H9 (cell line): ENCODE results near the gene SYNGR1. TPM values are rescaled to one million over a fixed set of nuclear protein-coding genes. Genes with fewer than 3 reads are reported as not detected.
A peak's percentile ranks its signal among the peaks of the same experiment; 100 is the strongest.

ENCODE experiments used
- DNase-seq: peaks from one replicate; pipeline ENCODE4 v3.0.0-alpha.2; 2017
- H2AFZ ChIP-seq: one replicate; pipeline ENCODE4 v1.6.1; 2013; ENCODE audit warnings: mild to moderate bottlenecking, low read length, control low read depth, moderate library complexity
- H2AK5ac ChIP-seq: 2 replicates; pipeline ENCODE4 v1.6.1; 2013; ENCODE audit warnings: low read length, control low read depth, mixed read lengths; ENCODE audit not compliant: insufficient read length
- H2BK120ac ChIP-seq: one replicate; pipeline ENCODE4 v1.6.1; 2013; ENCODE audit warnings: low read depth, mild to moderate bottlenecking, low read length, control low read depth, inconsistent platforms; ENCODE audit not compliant: poor library complexity, severe bottlenecking
- H2BK12ac ChIP-seq: 2 replicates; pipeline ENCODE4 v1.6.1; 2013; ENCODE audit warnings: low read length, control low read depth, mixed read lengths, low read depth; ENCODE audit not compliant: insufficient read length
- H2BK15ac ChIP-seq: 2 replicates; pipeline ENCODE4 v1.6.1; 2013; ENCODE audit warnings: low read depth, low read length, control low read depth
- H2BK20ac ChIP-seq: one replicate; pipeline ENCODE4 v1.6.1; 2013; ENCODE audit warnings: low read depth, mild to moderate bottlenecking, low read length, control low read depth, inconsistent platforms; ENCODE audit not compliant: poor library complexity, severe bottlenecking
- H2BK5ac ChIP-seq: 2 replicates; pipeline ENCODE4 v1.6.1; 2013; ENCODE audit warnings: low read length, control low read depth, mixed read lengths; ENCODE audit not compliant: insufficient read length
- H3K14ac ChIP-seq: 2 replicates; pipeline ENCODE4 v1.6.1; 2013; ENCODE audit warnings: low read length, control low read depth; ENCODE audit not compliant: insufficient read depth
- H3K18ac ChIP-seq: 2 replicates; pipeline ENCODE4 v1.6.1; 2013; ENCODE audit warnings: low read depth, mild to moderate bottlenecking, mixed read lengths, low read length, control low read depth; ENCODE audit not compliant: insufficient read length
- H3K23ac ChIP-seq: 2 replicates; pipeline ENCODE4 v1.6.1; 2013; ENCODE audit warnings: low read length, control low read depth, mixed read lengths, low read depth; ENCODE audit not compliant: insufficient read length
- H3K23me2 ChIP-seq: 2 replicates; pipeline ENCODE4 v1.6.1; 2013; ENCODE audit warnings: low read depth, mild to moderate bottlenecking, mixed read lengths, low read length, control low read depth; ENCODE audit not compliant: insufficient read length, poor library complexity, severe bottlenecking
- H3K27ac ChIP-seq: 2 replicates; pipeline ENCODE4 v1.5.1; 2013; ENCODE audit warnings: low read length, control low read depth, mixed read lengths, low read depth; ENCODE audit not compliant: insufficient read length
- H3K27me3 ChIP-seq: 2 replicates; pipeline ENCODE4 v1.6.1; 2013; ENCODE audit warnings: low read length, control low read depth, inconsistent platforms; ENCODE audit not compliant: insufficient read depth
- H3K4ac ChIP-seq: 2 replicates; pipeline ENCODE4 v1.6.1; 2013; ENCODE audit warnings: low read depth, mild to moderate bottlenecking, control low read depth, inconsistent platforms, low read length, moderate library complexity
- H3K4me1 ChIP-seq: 2 replicates; pipeline ENCODE4 v1.6.1; 2013; ENCODE audit warnings: low read length, control low read depth, inconsistent platforms; ENCODE audit not compliant: insufficient read depth
- H3K4me2 ChIP-seq: 2 replicates; pipeline ENCODE4 v1.6.1; 2013; ENCODE audit warnings: low read length, control low read depth, mixed read lengths; ENCODE audit not compliant: insufficient read length, insufficient read depth
- H3K56ac ChIP-seq: 2 replicates; pipeline ENCODE4 v1.6.1; 2013; ENCODE audit warnings: low read depth, mild to moderate bottlenecking, mixed read lengths, low read length, control low read depth; ENCODE audit not compliant: insufficient read length
- H3K79me1 ChIP-seq: 2 replicates; pipeline ENCODE4 v1.6.1; 2013; ENCODE audit warnings: low read depth, mild to moderate bottlenecking, moderate library complexity, low read length, control low read depth, inconsistent platforms; ENCODE audit not compliant: insufficient read depth, poor library complexity, severe bottlenecking
- H3K79me2 ChIP-seq: 2 replicates; pipeline ENCODE4 v1.6.1; 2013; ENCODE audit warnings: low read length, control low read depth, inconsistent platforms; ENCODE audit not compliant: insufficient read depth
- H3K9ac ChIP-seq: 2 replicates; pipeline ENCODE4 v1.6.1; 2013; ENCODE audit warnings: low read length, control low read depth, mixed read lengths; ENCODE audit not compliant: insufficient read length; ENCODE audit errors: extremely low read depth
- H3K9me3 ChIP-seq: one replicate; pipeline ENCODE4 v1.6.1; 2013; ENCODE audit warnings: low read depth, low read length, inconsistent platforms; ENCODE audit not compliant: control insufficient read depth
- H3T11ph ChIP-seq: one replicate; pipeline ENCODE4 v1.6.1; 2013; ENCODE audit warnings: mild to moderate bottlenecking, low read length, control low read depth, inconsistent platforms
- H4K20me1 ChIP-seq: one replicate; pipeline ENCODE4 v1.6.1; 2013; ENCODE audit not compliant: control insufficient read depth, insufficient read length, insufficient read depth
- H4K5ac ChIP-seq: 2 replicates; pipeline ENCODE4 v1.6.1; 2013; ENCODE audit warnings: low read depth, mild to moderate bottlenecking, mixed read lengths, low read length, control low read depth; ENCODE audit not compliant: insufficient read length
- H4K8ac ChIP-seq: replicated peaks from 2 replicates; pipeline ENCODE4 v1.6.1; 2013; ENCODE audit warnings: low read length, control low read depth, mixed read lengths, low read depth; ENCODE audit not compliant: insufficient read length
- H4K91ac ChIP-seq: 2 replicates; pipeline ENCODE4 v1.6.1; 2013; ENCODE audit warnings: low read depth, mild to moderate bottlenecking, moderate library complexity, mixed read lengths, low read length, control low read depth; ENCODE audit not compliant: insufficient read length
- H3K27ac Mint-ChIP-seq, 3 experiments: 2 replicates in 2 of 3; 3 replicates in 1 of 3; pipeline ENCODE4 v1.8.0; 2020 to 2021; ENCODE audit warnings: mixed read lengths in 3 of 3, mild to moderate bottlenecking in 1 of 3, moderate library complexity in 1 of 3
- H3K27me3 Mint-ChIP-seq: 2 replicates; pipeline ENCODE4 v1.8.0; 2021; ENCODE audit warnings: low read depth, mild to moderate bottlenecking, moderate library complexity, mixed read lengths
- H3K36me3 Mint-ChIP-seq, 3 experiments: 2 replicates in 2 of 3; 3 replicates in 1 of 3; pipeline ENCODE4 v1.8.0; 2020 to 2021; ENCODE audit warnings: low read depth in 3 of 3, mixed read lengths in 3 of 3; ENCODE audit not compliant: insufficient read depth in 1 of 3
- H3K4me1 Mint-ChIP-seq, 2 experiments: 2 replicates each; pipeline ENCODE4 v1.8.0; 2020; ENCODE audit warnings: mixed read lengths in 2 of 2
- H3K4me3 Mint-ChIP-seq, 2 experiments: 2 replicates in 1 of 2; 3 replicates in 1 of 2; pipeline ENCODE4 v1.8.0; 2020 to 2021; ENCODE audit warnings: mild to moderate bottlenecking in 2 of 2, mixed read lengths in 2 of 2, moderate library complexity in 1 of 2
- H3K9me3 Mint-ChIP-seq, 2 experiments: 2 replicates in 1 of 2; 3 replicates in 1 of 2; pipeline ENCODE4 v1.8.0; 2020; ENCODE audit warnings: mild to moderate bottlenecking in 2 of 2, mixed read lengths in 2 of 2, moderate library complexity in 1 of 2
- WGBS: extraction: QIAGEN DNeasy Blood & Tissue Kit; methylation state at CpG from one replicate; pipeline ENCODE4 v1.1.7; 2013; ENCODE audit warnings: missing lambda C conversion rate, low lambda C conversion rate, mixed read lengths; ENCODE audit not compliant: insufficient read length; ENCODE audit errors: extremely low coverage; 5-methylcytosine and 5-hydroxymethylcytosine counted together
- total RNA-seq: library from RNA; stranded (reverse); gene quantifications from 2 replicates; pipeline ENCODE4 v1.2.1, GENCODE V29; 2021
- TF ChIP-seq, protein P1 (sequence below): fragments of 200-600 bp; sonication (generic); conservative IDR thresholded peaks from 3 replicates; pipeline ENCODE4 v1.8.0; 2021; ENCODE audit warnings: antibody characterized with exemption, mild to moderate bottlenecking

Gene SYNGR1
- total RNA-seq, 1 experiment from 2014 or later, result 13.2 TPM

DNA sequence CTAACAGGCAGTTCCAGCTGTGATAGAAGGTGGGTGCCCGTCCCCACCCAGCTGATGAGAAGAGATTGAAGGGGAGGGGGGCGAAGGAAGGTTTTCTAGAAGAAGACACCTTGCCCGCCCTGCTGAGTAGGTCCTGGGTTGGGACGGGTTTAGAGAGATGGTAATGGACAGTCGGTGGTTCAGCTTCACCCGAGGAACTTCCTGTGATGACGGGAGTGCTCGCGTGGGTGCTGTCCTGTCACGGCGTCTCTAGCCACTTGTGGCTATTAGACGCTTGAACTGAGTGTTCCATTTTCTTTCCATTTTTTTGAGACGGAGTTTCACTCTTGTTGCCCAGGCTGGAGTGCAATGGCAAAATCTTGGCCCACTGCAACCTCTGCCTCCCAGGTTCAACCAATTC, 79.4 kb downstream of the SYNGR1 start:
- Mint-ChIP-seq H3K9me3 (no peaks in the 10 kb centered on the region), H3K27ac (peak overlapping the region; percentile 70 to 88 (median 83); a peak in 6 of 7 replicates), H3K36me3 (peaks cover 7 to 41% (median 41%) of the 10 kb centered on the region in 3 experiments; a peak in 6 of 7 replicates), H3K27me3 (no peaks in the 10 kb centered on the region), H3K4me1 (peaks cover 35 to 46% of the 10 kb centered on the region in 2 experiments), H3K4me3 (0 out of 5 replicates have a peak overlapping the region, but pooled peaks of 1 of the 2 experiments have one; percentile 23)
- H2BK12ac ChIP-seq, result no peak overlapping the region
- H4K5ac ChIP-seq, result no peak overlapping the region
- H2AK5ac ChIP-seq, result no peak overlapping the region
- peak overlapping the region; percentile 59; the same call in 1 of the 2 replicates for H3K14ac ChIP-seq
- H2BK5ac ChIP-seq, result no peak overlapping the region
- no peak overlapping the region for H2BK120ac ChIP-seq
- H3K4me2 ChIP-seq, result no peak overlapping the region
- peak; percentile 24 for DNase-seq
- no peak overlapping the region for H2AFZ ChIP-seq
- H3K9ac ChIP-seq, result no peak overlapping the region
- H2BK15ac ChIP-seq, result no peak overlapping the region
- no peaks in the 10 kb centered on the region for H3K23me2 ChIP-seq
- H3K27ac ChIP-seq, result no peak overlapping the region
- peaks cover 11% of the 10 kb centered on the region; the same call in 1 of the 2 replicates for H3K4me1 ChIP-seq
- H3K56ac ChIP-seq, result no peak overlapping the region
- no peak overlapping the region for H4K8ac ChIP-seq
- no peaks in the 10 kb centered on the region for H4K20me1 ChIP-seq
- TF ChIP-seq, protein P1, sequence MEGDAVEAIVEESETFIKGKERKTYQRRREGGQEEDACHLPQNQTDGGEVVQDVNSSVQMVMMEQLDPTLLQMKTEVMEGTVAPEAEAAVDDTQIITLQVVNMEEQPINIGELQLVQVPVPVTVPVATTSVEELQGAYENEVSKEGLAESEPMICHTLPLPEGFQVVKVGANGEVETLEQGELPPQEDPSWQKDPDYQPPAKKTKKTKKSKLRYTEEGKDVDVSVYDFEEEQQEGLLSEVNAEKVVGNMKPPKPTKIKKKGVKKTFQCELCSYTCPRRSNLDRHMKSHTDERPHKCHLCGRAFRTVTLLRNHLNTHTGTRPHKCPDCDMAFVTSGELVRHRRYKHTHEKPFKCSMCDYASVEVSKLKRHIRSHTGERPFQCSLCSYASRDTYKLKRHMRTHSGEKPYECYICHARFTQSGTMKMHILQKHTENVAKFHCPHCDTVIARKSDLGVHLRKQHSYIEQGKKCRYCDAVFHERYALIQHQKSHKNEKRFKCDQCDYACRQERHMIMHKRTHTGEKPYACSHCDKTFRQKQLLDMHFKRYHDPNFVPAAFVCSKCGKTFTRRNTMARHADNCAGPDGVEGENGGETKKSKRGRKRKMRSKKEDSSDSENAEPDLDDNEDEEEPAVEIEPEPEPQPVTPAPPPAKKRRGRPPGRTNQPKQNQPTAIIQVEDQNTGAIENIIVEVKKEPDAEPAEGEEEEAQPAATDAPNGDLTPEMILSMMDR, result no peak
- peak overlapping the region; percentile 68 for H3K18ac ChIP-seq
- no peak overlapping the region for H3T11ph ChIP-seq
- no peaks in the 10 kb centered on the region for H3K27me3 ChIP-seq
- H3K23ac ChIP-seq, result no peak overlapping the region
- no CpG with 5 or more reads among the region's 13 CpGs for WGBS
- H2BK20ac ChIP-seq, result no peak overlapping the region
- H3K79me1 ChIP-seq, result no peaks in the 10 kb centered on the region
- H4K91ac ChIP-seq, result no peak overlapping the region
- no peaks in the 10 kb centered on the region for H3K79me2 ChIP-seq
- no peak overlapping the region for H3K4ac ChIP-seq
- H3K9me3 ChIP-seq, result no peaks in the 10 kb centered on the region
